ENCODE results near the gene PUS1.

Gene PUS1

DNA sequence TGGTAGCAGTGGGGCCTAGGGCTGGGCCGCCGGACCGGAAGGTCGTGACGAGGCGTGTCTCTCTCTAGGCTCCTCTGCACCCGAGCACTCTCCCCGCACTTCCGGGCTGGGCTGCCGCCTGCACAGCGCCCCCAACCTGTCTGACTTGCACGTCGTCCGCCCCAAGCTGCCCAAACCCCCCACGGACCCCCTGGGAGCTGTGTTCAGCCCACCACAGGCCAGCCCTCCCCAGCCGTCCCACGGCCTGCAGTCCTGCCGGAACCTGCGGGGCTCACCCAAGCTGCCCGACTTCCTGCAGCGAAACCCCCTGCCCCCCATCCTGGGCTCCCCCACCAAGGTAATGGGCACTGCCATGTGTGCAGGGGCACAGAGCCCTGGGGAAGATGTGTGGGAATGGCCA is 13.3 kb upstream of the PUS1 start:
- DNase-seq (ENCODE audit: low read depth in 3 of 3): no peak

- DNase-seq (ENCODE audit: low read depth in 3 of 3): no peak
These were observed 12.6 kb upstream of the PUS1 start for GRCh38 chr12:131916306-131917138.

- no peak for DNase-seq (ENCODE audit: low read depth in 3 of 3)
These were observed 11.9 kb upstream of the PUS1 start for GRCh38 chr12:131917139-131917710.

DNA sequence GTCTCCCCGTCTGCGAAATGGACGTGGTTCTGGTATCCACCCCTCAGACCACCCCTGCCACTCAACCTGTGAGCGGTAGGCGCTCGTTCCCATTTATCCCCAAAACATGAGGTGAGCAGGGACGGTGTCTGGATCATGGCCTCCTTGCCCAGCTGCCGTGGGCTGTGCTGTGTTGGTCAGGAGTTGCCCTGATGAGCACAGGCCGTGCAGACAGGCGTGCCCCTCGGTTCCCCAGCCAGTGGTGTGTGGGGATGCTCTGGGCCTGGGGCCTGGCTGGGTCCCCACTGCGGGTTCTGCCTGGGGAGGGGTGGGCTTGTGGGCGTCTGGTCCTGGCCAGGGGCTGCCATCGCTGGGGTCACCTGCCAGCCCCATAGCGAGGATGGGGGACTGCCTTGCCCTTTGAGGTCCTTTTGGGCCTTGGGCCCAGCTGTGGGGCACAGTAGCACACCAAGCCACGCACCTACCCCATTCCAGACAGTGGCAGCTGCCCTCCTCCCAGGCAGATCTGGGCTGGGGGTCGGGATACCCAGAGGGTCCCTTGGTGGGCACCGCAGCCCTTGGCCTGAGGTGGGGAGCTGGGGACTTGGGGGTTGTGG is 11.3 kb upstream of the PUS1 start:
- no peak for DNase-seq (ENCODE audit: low read depth in 3 of 3)

- DNase-seq (ENCODE audit: low read depth in 3 of 3): no peak
These were observed 10.6 kb upstream of the PUS1 start for GRCh38 chr12:131918311-131919050.

DNA sequence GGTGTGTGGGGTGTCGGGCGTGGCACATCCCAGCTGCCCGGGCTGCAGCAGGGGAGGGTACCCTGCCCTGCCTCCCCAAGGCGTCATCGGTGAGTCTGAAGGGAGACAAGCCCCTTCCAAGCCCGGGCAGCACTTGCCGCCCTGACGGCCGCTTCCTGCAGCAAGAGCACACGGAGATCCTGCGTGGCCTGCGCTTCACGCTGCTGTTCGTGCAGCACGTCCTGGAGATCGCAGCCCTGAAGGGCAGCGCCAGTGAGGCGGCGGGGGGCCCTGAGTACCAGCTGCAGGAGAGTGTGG is 10.1 kb upstream of the PUS1 start:
- DNase-seq (ENCODE audit: low read depth in 3 of 3): no peak

GRCh38 chr12:131919366-131920156 is 9.5 kb upstream of the PUS1 start:
- DNase-seq (ENCODE audit: low read depth in 3 of 3): no peak

DNA sequence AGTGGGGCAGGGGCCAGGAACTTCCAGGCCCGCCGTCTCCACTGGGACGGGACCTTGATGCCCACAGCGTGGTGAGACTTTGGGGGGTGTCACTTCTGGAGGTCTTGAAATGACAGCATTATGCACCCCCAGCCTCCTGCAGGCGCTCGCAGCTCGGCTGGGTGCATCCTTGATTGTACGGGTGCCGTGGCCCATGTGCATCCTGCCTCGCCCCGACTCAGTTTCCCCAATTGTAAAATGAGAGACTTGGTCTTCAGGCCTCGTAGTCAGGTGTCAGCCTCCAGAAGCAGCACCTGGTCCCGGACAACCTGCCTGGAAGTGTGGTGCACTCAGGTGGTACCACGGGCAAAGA is 8.9 kb upstream of the PUS1 start:
- DNase-seq (ENCODE audit: low read depth in 3 of 3): no peak

DNA sequence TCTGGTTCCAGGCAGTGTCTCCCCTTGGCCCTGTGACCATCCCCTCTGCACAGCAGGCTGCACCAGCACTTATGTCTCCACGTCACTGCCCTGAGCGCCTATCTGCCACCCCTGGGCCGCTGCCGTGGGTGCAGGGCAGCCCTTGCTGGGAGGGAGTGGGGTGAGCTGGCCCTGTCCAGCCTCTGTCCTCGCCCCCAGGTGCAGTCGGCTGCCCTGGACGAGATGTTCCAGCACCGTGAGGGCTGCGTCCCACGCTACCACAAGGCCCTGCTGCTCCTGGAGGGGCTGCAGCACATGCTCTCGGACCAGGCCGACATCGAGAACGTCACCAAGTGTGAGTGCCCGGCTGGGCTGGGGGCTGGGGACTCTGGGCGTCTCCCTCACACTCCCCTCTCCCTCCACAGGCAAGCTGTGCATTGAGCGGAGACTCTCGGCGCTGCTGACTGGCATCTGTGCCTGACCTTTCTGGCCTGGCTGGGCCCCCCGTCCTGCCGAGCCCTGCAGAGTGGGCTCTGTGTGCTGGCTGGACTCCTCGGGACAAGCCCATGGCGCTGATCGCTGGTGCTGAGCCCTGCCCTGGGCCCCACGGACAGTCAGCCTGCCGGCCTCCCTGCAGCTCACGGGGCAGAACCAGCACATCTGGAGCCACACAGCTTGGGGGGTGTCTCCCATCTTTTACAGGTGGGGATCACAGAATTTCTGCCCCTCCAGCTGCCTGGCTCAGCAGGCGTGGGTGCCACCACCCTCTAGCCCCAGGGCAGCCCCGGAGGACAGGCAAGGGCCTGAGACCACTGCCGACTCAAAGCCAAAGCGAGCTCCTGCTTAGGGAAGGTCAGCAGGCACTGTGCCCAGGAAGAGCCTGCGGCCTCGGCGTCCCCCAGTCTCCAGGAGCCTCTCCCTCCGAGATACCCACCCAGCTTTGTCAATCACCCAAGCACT is 7.9 kb upstream of the PUS1 start:
- DNase-seq (ENCODE audit: low read depth in 3 of 3): no peak

DNA sequence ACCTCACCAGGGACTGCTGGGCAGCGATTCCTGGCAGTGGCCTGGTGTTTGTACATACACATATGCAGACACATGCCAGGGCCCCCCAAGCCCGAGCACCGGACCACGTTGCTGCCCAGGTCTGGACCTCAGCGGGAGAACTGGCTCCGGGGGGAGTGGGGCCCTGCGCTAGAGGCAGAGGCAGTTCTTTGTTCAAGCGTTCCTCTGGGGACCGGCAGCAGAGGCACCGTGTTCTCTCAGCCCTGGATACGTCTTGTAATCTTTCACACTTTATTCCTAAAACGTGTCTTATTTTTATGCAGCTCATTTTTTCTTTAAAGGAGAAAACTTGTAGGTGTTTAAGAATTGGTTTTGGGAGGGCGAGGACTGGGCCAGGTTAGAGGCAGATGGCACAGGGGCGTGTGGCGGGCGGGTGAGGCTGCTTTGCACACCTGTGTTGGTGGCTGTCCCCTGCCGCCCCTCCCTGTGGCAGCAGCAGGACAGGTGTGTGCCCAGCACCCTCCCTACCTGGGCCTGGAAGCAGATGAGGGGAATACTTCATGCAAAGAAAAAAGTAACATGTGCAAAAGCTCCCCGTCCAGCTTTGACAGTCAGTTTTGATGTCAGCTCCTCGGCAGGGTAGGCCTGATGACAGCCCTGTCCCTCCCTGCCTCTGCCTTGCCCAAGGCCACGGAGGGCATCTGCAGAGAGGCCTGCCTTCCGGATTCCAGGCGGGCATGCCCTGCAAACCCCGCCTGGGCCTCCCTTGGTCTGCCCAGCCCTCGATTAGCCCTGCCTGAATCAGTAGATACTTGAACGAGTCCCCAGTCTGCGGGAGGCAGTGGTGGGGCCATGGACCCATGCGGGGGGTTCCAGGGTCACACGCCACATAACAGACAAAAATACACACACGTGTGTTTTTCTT is 7.0 kb upstream of the PUS1 start:
- DNase-seq (ENCODE audit: low read depth in 3 of 3): no peak

GRCh38 chr12:131922772-131923171 is 6.3 kb upstream of the PUS1 start:
- no peak for DNase-seq (ENCODE audit: low read depth in 3 of 3)

GRCh38 chr12:131923260-131923659 is 5.8 kb upstream of the PUS1 start:
- no peak for DNase-seq (ENCODE audit: low read depth in 3 of 3)

DNA sequence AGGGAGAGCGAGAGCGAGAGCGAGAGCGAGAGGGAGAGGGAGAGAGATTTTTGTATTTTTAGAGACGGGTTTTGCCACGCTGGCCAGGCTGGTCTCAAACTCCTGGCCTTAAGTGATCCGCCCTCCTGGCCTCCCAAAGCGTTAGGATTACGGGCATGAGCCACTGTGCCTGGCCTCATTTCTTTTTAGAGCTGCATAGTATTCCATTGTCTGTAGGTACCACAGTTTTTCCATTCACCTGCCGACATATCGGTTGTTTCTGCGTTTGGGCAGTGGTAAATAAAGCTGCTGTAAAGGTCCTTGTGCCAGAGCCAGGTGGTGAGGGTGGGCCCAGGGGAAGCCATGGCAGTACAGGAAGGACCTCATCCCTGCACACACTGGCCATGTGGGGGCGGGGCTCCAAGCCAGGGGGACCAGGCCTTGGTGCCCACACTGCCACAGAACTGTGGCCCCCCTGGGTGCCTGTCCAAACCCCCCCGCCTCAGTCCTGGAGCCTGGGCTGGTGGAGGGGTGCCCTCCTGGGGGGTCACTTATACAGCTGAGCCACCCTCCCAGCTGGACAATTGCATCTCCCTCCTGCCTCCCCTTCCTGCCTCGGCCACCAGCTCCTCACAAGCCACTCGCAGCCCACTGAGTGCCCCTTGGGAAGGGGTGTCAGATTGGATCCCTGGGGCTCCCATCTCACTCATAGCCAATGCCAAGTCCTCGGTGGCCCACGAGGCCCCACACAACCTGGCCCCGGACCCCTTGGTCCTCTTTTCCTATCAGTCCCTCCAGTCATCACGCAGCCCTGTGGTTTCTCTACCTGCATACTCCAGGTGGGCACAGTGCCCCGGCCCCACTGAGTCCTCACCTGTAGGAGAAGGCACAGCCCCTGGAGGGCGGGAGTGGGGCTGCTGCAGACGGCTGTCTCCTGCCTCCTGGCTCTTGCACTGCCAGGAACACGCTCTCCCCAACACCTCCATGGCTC is 1.7 kb upstream of the PUS1 start:
- no peak for DNase-seq (ENCODE audit: low read depth in 3 of 3)

GRCh38 chr12:131928080-131928710 is 881 bp upstream of the PUS1 start:
- DNase-seq (ENCODE audit: low read depth in 3 of 3): no peak

DNA sequence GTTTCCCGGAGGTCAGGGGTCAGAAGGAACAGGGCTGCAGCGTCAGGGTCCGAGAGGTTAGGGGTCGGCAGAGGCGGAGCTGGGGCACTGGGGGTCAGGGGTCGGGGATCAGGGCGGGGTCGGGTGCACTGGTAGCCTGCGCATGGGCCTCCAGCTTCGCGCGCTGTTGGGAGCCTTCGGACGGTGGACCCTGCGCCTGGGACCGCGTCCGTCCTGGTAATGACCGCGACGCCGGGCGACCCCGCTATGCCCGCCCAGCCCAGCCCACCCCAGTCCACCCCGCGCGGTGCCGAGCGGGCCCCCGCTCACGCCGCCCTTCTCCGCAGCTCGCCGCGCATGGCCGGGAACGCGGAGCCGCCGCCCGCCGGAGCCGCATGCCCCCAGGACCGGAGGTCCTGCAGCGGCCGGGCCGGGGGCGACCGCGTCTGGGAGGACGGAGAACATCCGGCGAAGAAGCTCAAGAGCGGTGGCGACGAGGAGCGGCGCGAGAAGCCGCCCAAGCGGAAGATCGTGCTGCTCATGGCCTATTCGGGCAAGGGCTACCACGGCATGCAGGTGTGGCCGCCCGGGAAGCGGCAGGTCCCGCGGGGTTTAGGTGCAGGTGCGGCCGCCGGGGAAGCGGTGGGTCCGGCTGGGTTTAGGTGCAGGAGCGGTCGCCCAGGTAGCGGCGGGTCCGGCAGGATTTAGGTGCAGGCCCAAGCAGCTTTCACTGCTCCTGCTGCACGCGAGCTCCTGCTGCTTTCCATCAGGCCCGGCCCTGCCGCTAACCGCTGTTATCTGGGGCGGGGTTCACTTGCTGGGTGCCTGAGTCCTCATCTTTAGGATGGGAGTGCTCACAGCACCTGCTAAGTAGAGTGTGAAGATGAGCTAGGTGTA is 743 bp downstream of the PUS1 start:
- DNase-seq (ENCODE audit: low read depth in 3 of 3): no peak

DNA sequence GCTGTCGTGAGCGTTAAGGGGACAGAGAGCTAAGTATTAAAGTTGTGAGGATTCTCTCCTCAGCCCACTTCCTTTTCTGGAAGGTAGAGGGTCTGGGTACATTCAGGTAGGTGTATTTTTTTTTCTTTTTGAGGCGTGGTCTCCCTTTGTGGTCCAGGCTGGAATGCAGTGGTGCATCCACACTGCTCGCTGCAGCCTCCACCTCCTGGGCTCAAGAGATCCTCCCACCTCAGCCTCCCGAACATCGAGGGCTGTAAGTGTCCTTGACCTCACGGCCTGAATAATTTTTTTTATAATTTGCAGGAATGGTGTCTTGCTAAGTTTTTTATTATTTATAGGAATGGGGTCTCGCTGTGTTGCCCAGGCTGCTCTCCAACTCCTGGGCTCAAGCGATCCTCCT is 1.4 kb downstream of the PUS1 start:
- no peak for DNase-seq (ENCODE audit: low read depth in 3 of 3)

GRCh38 chr12:131933387-131933786 is 4.3 kb downstream of the PUS1 start:
- no peak for DNase-seq (ENCODE audit: low read depth in 3 of 3)
